Cardiac muscle cell (in vitro differentiated cells and primary cell): Measurements from ENCODE around the gene FMN2. TPM values are rescaled to one million over a fixed set of nuclear protein-coding genes. Genes with fewer than 3 reads are reported as not detected.

Source experiments
- DNase-seq, 2 donors: peaks; one replicate each; pipeline versions ENCODE4 v3.0.0 to v3.0.0-alpha.2; 2010 to 2017; ENCODE audit warnings: low read depth in 1 of 2, low spot score in 1 of 2
- H3K27ac ChIP-seq: fragments of 200-600 bp; sonication (generic); 2 replicates; pipeline ENCODE4 v1.5.1; 2016
- H3K27me3 ChIP-seq: fragments of 200-600 bp; sonication (generic); 2 replicates; pipeline ENCODE4 v1.6.0; 2016; ENCODE audit warnings: control low read depth
- H3K36me3 ChIP-seq: fragments of 200-600 bp; sonication (generic); 2 replicates; pipeline ENCODE4 v1.5.1; 2016; ENCODE audit warnings: control low read depth
- H3K4me1 ChIP-seq: fragments of 200-600 bp; sonication (generic); 2 replicates; pipeline ENCODE4 v1.8.1; 2017; ENCODE audit warnings: low read depth, mild to moderate bottlenecking, mixed run types
- H3K4me3 ChIP-seq: fragments of 200-600 bp; sonication (generic); 2 replicates; pipeline ENCODE4 v1.5.1; 2016; ENCODE audit warnings: mild to moderate bottlenecking
- H3K9me3 ChIP-seq: fragments of 200-600 bp; sonication (generic); 2 replicates; pipeline ENCODE4 v1.5.1; 2017; ENCODE audit warnings: low read depth, mild to moderate bottlenecking, control low read depth
- polyA plus RNA-seq: library from polyadenylated mRNA; unstranded; fragments of >200 nt; fragmentation: Nextera tagmentation; extraction: Ambion mirVana; gene quantifications from 2 replicates; pipeline ENCODE4 v1.2.1, GENCODE V29; 2016
- total RNA-seq: library from RNA; depleted of rRNA; stranded (reverse); fragments of >200 nt; gene quantifications from 2 replicates; pipeline ENCODE4 v1.2.3, GENCODE V29; 2016
- TF ChIP-seq, protein P1 (sequence below): IDR thresholded peaks from 2 replicates; pipeline ENCODE4 v1.5.1; 2012; ENCODE audit warnings: low read depth, mild to moderate bottlenecking, low read length

The FMN2 gene
- total and polyA plus RNA-seq, 2 experiments from 2014 or later, result 0.42 to 2.7 TPM

DNA sequence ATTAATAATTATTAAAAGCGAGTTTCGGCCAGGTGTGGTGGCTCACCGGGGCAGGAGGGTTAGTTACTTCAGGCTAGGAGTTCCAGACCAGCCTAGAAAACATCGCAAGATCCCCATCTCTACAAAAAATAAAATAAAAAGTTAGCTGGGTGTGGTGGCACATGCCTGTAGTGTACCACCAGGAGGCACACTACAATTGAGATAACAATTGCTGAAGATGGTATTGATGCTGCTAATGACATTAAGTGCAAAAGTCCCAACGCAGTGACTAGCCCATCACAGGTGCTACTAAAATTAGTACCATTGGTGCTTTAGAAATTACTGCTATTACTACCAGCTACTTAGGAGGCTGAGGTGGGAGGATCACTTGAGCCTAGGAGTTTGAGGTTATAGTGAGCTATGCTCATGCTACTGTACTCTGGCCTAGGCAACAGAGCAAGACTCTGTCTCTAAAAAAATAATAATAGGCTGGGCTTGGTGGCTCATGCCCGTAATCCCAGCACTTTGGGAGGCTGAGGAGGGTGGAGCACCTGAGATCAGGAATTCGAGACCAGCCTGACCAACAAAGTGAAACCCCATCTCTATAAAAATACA lies 363.6 kb downstream of the FMN2 start:
- TF ChIP-seq, protein P1, sequence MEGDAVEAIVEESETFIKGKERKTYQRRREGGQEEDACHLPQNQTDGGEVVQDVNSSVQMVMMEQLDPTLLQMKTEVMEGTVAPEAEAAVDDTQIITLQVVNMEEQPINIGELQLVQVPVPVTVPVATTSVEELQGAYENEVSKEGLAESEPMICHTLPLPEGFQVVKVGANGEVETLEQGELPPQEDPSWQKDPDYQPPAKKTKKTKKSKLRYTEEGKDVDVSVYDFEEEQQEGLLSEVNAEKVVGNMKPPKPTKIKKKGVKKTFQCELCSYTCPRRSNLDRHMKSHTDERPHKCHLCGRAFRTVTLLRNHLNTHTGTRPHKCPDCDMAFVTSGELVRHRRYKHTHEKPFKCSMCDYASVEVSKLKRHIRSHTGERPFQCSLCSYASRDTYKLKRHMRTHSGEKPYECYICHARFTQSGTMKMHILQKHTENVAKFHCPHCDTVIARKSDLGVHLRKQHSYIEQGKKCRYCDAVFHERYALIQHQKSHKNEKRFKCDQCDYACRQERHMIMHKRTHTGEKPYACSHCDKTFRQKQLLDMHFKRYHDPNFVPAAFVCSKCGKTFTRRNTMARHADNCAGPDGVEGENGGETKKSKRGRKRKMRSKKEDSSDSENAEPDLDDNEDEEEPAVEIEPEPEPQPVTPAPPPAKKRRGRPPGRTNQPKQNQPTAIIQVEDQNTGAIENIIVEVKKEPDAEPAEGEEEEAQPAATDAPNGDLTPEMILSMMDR, result peak; percentile 46
- no peaks in the 10 kb centered on the region for H3K27me3 ChIP-seq
- no peak overlapping the region for H3K27ac ChIP-seq
- H3K4me3 ChIP-seq, result no peak overlapping the region
- no peaks in the 10 kb centered on the region for H3K9me3 ChIP-seq
- peaks cover 4% of the 10 kb centered on the region for H3K4me1 ChIP-seq
- DNase-seq, result peak in 1 of 2 donors; percentile 17
- H3K36me3 ChIP-seq, result no peaks in the 10 kb centered on the region

DNA sequence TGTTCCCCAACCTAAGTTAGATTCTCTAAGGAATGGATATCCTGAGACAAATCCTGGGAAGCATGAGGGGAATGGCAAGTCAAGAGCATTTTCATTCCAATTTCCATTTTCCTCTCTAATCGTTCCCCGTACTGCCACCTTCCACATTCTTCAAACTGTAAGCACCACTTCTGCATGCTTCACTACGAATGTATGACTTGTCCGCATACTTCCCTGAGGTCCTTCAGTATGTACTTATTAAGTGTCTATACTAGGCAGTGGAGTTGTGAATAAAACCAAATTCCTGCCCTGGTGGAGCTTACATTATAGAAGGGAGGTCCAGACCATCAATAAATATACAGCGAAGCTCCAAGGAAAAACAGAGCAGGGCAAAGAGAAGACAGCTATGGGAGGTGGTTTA lies 365.5 kb downstream of the FMN2 start:
- TF ChIP-seq, protein P1, result no peak

DNA sequence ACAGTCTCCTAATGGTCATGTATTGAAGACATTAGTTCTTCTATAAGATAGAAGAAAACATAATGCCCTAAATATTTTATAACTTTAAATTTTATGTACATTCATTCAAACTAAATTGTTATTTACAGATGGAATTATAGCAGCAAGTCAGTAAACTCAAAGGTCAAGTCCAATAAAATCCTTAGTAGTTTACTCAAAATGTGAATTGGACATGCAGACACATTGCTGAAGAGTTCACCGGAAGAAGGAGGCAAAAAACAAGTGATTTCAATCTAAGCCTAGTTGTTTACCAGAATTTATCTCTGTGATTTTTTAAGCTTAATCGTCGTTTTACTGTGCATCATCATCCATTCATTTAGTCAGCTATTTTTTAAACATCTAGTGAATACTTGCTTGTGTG lies 370.6 kb downstream of the FMN2 start:
- Histone ChIP-seq H3K27ac (no peak overlapping the region), H3K4me1 (peaks cover 25% of the 10 kb centered on the region), H3K36me3 (no peaks in the 10 kb centered on the region), H3K9me3 (no peaks in the 10 kb centered on the region), H3K27me3 (no peaks in the 10 kb centered on the region), H3K4me3 (no peak overlapping the region)
- no peak for DNase-seq
- TF ChIP-seq, protein P1, result no peak

More for the DNA sequence above, 365.5 kb downstream of the FMN2 start:
- Histone ChIP-seq H3K4me1 (peaks cover 4% of the 10 kb centered on the region), H3K36me3 (no peaks in the 10 kb centered on the region), H3K27me3 (no peaks in the 10 kb centered on the region), H3K27ac (no peak overlapping the region), H3K4me3 (no peak overlapping the region), H3K9me3 (no peaks in the 10 kb centered on the region)
- no peak for DNase-seq

DNA sequence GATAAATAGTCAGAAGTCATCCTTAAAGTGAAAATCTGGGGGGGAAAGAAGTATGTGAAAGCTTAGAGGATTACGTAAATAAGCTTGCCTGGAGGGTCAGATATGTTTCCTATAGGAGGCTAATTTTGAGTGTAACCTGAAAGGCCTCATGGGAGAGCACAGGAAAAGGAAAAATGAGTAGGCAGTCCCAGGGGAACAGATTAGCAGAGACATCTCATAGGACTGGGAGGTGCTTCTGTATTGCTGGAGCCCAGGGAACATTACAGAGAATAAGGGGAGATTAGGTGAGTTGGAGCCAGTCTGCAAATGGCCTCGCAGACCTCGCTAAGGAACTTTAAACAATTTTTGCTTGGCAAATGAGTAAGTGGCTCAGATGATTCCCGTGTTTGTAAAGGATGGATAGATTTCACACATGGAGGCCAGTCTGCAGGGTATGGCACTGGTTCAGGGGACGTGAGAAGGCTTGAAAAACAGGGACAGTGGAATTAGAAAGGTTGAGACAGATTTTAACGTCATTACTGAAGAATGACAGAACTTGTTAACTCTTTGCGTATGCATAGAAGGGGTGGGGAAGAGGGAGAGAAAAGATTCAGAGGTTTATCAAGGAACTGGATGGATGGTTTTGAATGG lies 371.2 kb downstream of the FMN2 start:
- Histone ChIP-seq H3K27me3 (no peaks in the 10 kb centered on the region), H3K4me3 (no peak overlapping the region), H3K36me3 (no peaks in the 10 kb centered on the region), H3K27ac (no peak overlapping the region), H3K4me1 (peaks cover 23% of the 10 kb centered on the region), H3K9me3 (no peaks in the 10 kb centered on the region)
- TF ChIP-seq, protein P1, result no peak
- peak in 1 of 2 donors; percentile 13 for DNase-seq

DNA sequence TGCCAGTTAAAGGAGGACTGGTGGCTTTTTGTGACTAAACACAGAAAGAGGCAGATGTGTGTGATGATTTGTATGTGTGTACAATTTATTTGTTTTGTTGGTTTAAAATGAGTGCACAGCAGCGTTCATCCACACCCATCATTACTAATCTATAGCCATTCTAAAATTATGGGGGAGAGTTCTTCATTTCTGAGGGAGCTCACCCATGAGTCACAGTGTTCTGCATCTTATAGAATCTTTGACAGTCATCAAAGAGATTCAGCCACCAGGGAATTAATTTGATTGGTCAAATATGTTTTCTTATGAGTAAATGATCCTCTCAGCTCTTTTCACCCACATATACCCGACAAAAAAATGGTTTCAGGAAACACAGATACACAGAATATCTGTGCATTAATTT lies 372.4 kb downstream of the FMN2 start:
- DNase-seq, result no peak
- Histone ChIP-seq H3K4me1 (peaks cover 23% of the 10 kb centered on the region), H3K27me3 (no peaks in the 10 kb centered on the region), H3K4me3 (no peak overlapping the region), H3K27ac (no peak overlapping the region), H3K9me3 (no peaks in the 10 kb centered on the region), H3K36me3 (no peaks in the 10 kb centered on the region)
- TF ChIP-seq, protein P1, result no peak
